ENCODE measurements around the gene MALL.
"Not testable (repeated sequence)": the region's sequence is repeated elsewhere in the genome, so short reads cannot be mapped to it uniquely, and the experiment has no call there.

DNA sequence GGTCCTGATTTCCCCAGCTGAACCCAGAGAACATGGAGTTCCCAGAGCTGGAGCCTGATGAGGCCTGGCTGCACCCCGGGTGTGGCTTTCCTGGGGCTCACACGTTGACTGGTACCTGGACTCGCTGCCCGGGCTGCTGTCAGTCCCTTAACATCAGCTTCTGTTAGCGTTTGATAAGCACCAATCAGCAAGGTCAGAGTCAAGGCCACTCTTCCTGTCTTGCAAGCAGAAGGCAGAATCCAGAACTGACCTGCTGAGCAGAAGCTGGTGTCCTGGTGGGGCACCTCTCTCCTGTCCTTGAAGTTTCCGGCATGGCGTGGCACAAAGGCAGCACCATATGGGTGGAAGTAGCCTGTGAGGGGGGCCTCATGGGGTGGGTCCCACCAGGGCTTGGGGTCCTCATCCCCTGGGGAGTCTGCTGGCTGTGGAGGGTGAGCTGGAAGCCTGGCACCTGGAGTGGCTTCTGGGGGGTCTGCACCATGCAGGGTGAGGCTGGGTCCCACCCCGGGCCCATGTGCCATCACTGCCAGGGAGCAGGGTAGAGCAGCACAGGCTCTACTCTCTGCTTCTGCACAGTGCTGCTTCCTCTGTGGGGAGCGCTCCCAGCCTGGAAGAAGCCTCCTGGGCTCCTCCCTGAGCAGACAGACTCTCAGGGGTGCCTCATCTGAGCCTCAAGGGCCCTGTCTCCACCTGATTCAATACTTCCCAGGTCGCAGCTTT, 73.5 kb downstream of the MALL start:
- not testable (repeated sequence) for TF ChIP-seq POLR2A, EP300, POLR2AphosphoS5 (IDR thresholded peaks at IDR 0.05)
- TF ChIP-seq, protein P1, sequence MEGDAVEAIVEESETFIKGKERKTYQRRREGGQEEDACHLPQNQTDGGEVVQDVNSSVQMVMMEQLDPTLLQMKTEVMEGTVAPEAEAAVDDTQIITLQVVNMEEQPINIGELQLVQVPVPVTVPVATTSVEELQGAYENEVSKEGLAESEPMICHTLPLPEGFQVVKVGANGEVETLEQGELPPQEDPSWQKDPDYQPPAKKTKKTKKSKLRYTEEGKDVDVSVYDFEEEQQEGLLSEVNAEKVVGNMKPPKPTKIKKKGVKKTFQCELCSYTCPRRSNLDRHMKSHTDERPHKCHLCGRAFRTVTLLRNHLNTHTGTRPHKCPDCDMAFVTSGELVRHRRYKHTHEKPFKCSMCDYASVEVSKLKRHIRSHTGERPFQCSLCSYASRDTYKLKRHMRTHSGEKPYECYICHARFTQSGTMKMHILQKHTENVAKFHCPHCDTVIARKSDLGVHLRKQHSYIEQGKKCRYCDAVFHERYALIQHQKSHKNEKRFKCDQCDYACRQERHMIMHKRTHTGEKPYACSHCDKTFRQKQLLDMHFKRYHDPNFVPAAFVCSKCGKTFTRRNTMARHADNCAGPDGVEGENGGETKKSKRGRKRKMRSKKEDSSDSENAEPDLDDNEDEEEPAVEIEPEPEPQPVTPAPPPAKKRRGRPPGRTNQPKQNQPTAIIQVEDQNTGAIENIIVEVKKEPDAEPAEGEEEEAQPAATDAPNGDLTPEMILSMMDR (IDR thresholded peaks at IDR 0.05): not testable (repeated sequence)

Measured in upper lobe of left lung (tissue), 4 donors.